ENCODE data around the gene PLA2G4D.

PLA2G4D gene

DNA sequence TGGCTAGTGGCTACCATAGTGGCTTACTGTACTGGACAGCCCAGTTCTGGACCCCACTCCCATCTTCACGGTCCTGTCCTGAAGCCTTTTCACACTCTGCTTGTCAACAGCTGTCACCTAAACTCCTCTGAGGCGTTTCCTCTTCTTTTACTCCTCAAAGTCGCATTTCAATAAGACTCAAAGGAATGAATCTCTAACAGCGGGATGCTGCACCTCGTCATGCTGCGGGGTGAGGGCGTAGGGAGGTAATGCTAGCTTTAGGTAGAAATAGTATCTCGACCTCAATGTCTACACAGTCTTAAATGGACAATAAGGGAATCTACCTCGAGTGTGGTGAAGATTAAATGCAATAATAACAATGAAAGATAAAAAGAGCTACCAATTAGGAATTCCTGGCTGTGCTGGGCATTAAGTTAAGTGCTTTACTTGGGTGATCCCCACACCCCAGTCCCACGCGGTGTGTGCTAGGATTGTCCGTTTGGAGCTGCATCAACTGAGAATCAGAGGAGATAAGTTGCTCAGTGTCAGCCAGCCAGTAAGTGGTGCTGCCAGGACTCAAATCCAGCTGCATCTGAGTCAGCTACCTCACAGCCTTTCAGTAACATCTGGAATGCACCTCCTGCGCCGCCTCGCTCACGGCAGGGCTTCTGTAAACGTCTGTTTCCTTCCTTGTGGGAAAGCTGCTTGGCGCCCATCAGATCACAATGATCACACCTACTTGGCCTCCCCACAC, 14.0 kb downstream of the PLA2G4D start:
- Histone ChIP-seq H3K36me3 (ENCODE audit: control insufficient read depth, low read length) (no peaks in the 10 kb centered on the region), H3K4me3 (ENCODE audit: low read length) (no peak overlapping the region), H3K27me3 (ENCODE audit: control insufficient read depth, low read length) (peaks cover 4% of the 10 kb centered on the region), H4K20me1 (ENCODE audit: control insufficient read depth, insufficient read depth, low read depth, low read length) (no peaks in the 10 kb centered on the region), H3K9me3 (ENCODE audit: control insufficient read depth, insufficient read depth, low read length) (no peaks in the 10 kb centered on the region), H3K4me1 (ENCODE audit: control insufficient read depth, low read length) (no peaks in the 10 kb centered on the region), H3K79me2 (ENCODE audit: control insufficient read depth, low read length) (no peaks in the 10 kb centered on the region), H3K27ac (ENCODE audit: low read depth, low read length) (no peak overlapping the region), H3K4me2 (ENCODE audit: low read length) (no peak overlapping the region), H3K9me2 (replicated peaks; ENCODE audit: control insufficient read depth, low read length) (no peaks in the 10 kb centered on the region), H3F3A (ENCODE audit: control insufficient read depth, insufficient read depth) (no peaks in the 10 kb centered on the region)
- TF ChIP-seq, protein P1, sequence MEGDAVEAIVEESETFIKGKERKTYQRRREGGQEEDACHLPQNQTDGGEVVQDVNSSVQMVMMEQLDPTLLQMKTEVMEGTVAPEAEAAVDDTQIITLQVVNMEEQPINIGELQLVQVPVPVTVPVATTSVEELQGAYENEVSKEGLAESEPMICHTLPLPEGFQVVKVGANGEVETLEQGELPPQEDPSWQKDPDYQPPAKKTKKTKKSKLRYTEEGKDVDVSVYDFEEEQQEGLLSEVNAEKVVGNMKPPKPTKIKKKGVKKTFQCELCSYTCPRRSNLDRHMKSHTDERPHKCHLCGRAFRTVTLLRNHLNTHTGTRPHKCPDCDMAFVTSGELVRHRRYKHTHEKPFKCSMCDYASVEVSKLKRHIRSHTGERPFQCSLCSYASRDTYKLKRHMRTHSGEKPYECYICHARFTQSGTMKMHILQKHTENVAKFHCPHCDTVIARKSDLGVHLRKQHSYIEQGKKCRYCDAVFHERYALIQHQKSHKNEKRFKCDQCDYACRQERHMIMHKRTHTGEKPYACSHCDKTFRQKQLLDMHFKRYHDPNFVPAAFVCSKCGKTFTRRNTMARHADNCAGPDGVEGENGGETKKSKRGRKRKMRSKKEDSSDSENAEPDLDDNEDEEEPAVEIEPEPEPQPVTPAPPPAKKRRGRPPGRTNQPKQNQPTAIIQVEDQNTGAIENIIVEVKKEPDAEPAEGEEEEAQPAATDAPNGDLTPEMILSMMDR (IDR thresholded peaks at IDR 0.05; ENCODE audit: low read depth, low read length, poor library complexity, severe bottlenecking) = no peak
- TF ChIP-seq EZH2phosphoT487 (IDR thresholded peaks at IDR 0.05; ENCODE audit: borderline replicate concordance, low read length) = no peak

GRCh38 chr15:42079401-42079908, 14.9 kb downstream of the PLA2G4D start:
- Histone ChIP-seq H3K9me2 (replicated peaks; ENCODE audit: control insufficient read depth, low read length) (no peaks in the 10 kb centered on the region), H3K27ac (ENCODE audit: low read depth, low read length) (no peak overlapping the region), H3K4me1 (ENCODE audit: control insufficient read depth, low read length) (no peaks in the 10 kb centered on the region), H4K20me1 (ENCODE audit: control insufficient read depth, insufficient read depth, low read depth, low read length) (no peaks in the 10 kb centered on the region), H3K4me3 (ENCODE audit: low read length) (no peak overlapping the region), H3K79me2 (ENCODE audit: control insufficient read depth, low read length) (no peaks in the 10 kb centered on the region), H3K36me3 (ENCODE audit: control insufficient read depth, low read length) (no peaks in the 10 kb centered on the region), H3K9me3 (ENCODE audit: control insufficient read depth, insufficient read depth, low read length) (no peaks in the 10 kb centered on the region), H3K4me2 (ENCODE audit: low read length) (no peak overlapping the region), H3K27me3 (ENCODE audit: control insufficient read depth, low read length) (peaks cover 4% of the 10 kb centered on the region), H3F3A (ENCODE audit: control insufficient read depth, insufficient read depth) (no peaks in the 10 kb centered on the region)
- no peak for TF ChIP-seq EZH2phosphoT487 (IDR thresholded peaks at IDR 0.05; ENCODE audit: borderline replicate concordance, low read length)
- TF ChIP-seq, protein P1 (IDR thresholded peaks at IDR 0.05; ENCODE audit: low read depth, low read length, poor library complexity, severe bottlenecking) = no peak

DNA sequence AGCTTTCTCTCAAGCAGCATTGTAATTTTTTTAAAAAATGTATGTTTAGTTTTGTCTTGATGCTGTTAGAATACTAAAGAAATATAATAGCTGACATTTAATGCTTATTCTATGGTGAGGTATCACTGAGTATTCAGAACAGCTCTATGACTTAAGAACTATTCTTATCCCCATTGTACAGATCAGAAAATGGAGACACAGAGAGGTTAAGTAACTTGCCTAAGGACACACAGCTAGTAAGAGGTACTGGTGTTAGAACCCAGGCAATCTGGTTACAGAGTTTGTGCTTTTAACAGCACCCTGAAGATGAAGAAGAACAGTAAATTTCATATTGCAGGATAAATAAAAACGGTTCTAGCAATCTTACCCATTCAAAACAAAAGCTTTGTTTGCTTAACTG, 15.5 kb downstream of the PLA2G4D start:
- no peaks in the 10 kb centered on the region for H4K20me1 ChIP-seq (ENCODE audit: control insufficient read depth, insufficient read depth, low read depth, low read length)
- H3K27ac ChIP-seq (ENCODE audit: low read depth, low read length) = no peak overlapping the region
- H3K4me3 ChIP-seq (ENCODE audit: low read length) = no peak overlapping the region
- H3K4me2 ChIP-seq (ENCODE audit: low read length) = no peak overlapping the region
- no peaks in the 10 kb centered on the region for H3F3A ChIP-seq (ENCODE audit: control insufficient read depth, insufficient read depth)
- H3K9me2 ChIP-seq (replicated peaks; ENCODE audit: control insufficient read depth, low read length) = no peaks in the 10 kb centered on the region
- peaks cover 7% of the 10 kb centered on the region for H3K27me3 ChIP-seq (ENCODE audit: control insufficient read depth, low read length)
- TF ChIP-seq, protein P1 (IDR thresholded peaks at IDR 0.05; ENCODE audit: low read depth, low read length, poor library complexity, severe bottlenecking) = no peak
- no peak for TF ChIP-seq EZH2phosphoT487 (IDR thresholded peaks at IDR 0.05; ENCODE audit: borderline replicate concordance, low read length)
- H3K9me3 ChIP-seq (ENCODE audit: control insufficient read depth, insufficient read depth, low read length) = no peaks in the 10 kb centered on the region
- no peaks in the 10 kb centered on the region for H3K4me1 ChIP-seq (ENCODE audit: control insufficient read depth, low read length)
- H3K36me3 ChIP-seq (ENCODE audit: control insufficient read depth, low read length) = no peaks in the 10 kb centered on the region
- H3K79me2 ChIP-seq (ENCODE audit: control insufficient read depth, low read length) = no peaks in the 10 kb centered on the region
